ENCODE results near the gene PRR23B. TPM values are rescaled to one million over a fixed set of nuclear protein-coding genes. Genes with fewer than 3 reads are reported as not detected.
"Not testable (repeated sequence)": the region's sequence is repeated elsewhere in the genome, so short reads cannot be mapped to it uniquely, and the experiment has no call there.

Gene PRR23B
- total RNA-seq, 1 experiment from 2014 or later: not detected

DNA sequence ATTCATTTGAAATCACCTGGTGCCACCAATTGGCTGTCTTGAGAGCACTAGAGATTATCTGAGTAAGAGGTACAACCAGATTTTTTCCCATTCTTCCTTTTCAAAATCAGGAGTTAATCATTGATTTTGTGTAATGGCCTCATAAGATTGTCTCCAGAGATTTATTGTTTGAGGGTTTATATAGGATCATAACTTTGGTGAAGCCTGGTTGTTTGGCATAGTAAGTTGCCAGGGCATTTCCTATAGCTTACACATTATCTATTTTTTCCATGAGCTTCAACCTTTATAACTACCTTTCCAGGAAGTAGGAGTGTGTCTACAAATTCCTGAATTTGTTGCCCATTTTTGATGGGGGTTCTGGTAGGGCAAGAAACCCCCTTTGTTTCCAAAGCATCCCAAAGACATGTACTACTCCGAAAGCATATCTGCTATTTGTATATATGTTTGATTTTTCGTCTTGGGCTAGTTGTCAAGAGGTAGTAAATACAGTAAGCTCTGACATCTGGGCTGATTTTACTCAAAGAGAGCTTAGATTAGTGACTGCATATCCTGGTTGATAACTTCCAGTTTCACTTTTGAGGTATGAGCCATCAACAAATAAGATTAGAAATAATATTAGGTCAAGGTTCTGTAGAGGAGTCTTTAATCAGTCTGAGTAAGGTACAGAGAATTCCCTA, 11.7 kb upstream of the PRR23B start:
- Histone ChIP-seq H3K18ac (ENCODE audit: insufficient read length, low read depth, low read length) (no peak overlapping the region), H3K9ac (ENCODE audit: extremely low read depth, insufficient read length, low read length) (no peak overlapping the region), H3K4me1 (ENCODE audit: insufficient read depth, low read length) (no peaks in the 10 kb centered on the region), H3K4me2 (ENCODE audit: insufficient read depth, insufficient read length, low read length) (no peak overlapping the region), H3K23ac (ENCODE audit: insufficient read length, low read depth, low read length) (no peak overlapping the region), H2AFZ (ENCODE audit: low read length) (no peak overlapping the region), H4K5ac (ENCODE audit: insufficient read length, low read depth, low read length) (no peak overlapping the region), H3K27ac (ENCODE audit: insufficient read length, low read depth, low read length) (no peak overlapping the region), H4K20me1 (ENCODE audit: control insufficient read depth, insufficient read depth, insufficient read length) (no peaks in the 10 kb centered on the region), H3K79me2 (ENCODE audit: insufficient read depth, low read length) (no peaks in the 10 kb centered on the region), H3K9me3 (ENCODE audit: control insufficient read depth, low read depth, low read length) (no peaks in the 10 kb centered on the region), H3K27me3 (ENCODE audit: insufficient read depth, low read length) (no peaks in the 10 kb centered on the region), H2BK12ac (ENCODE audit: insufficient read length, low read depth, low read length) (no peak overlapping the region), H2BK20ac (ENCODE audit: low read depth, low read length, poor library complexity, severe bottlenecking) (no peak overlapping the region), H4K8ac (replicated peaks; ENCODE audit: insufficient read length, low read depth, low read length) (no peak overlapping the region), H3K56ac (ENCODE audit: insufficient read length, low read depth, low read length) (no peak overlapping the region), H2AK5ac (ENCODE audit: insufficient read length, low read length) (no peak overlapping the region), H3T11ph (ENCODE audit: low read length) (no peak overlapping the region), H4K91ac (ENCODE audit: insufficient read length, low read depth, low read length) (no peak overlapping the region), H3K23me2 (ENCODE audit: insufficient read length, low read depth, low read length, poor library complexity, severe bottlenecking) (no peaks in the 10 kb centered on the region), H3K79me1 (ENCODE audit: insufficient read depth, low read depth, low read length, poor library complexity, severe bottlenecking) (no peaks in the 10 kb centered on the region), H2BK15ac (ENCODE audit: low read depth, low read length) (no peak overlapping the region), H2BK5ac (ENCODE audit: insufficient read length, low read length) (no peak overlapping the region), H3K14ac (ENCODE audit: insufficient read depth, low read length) (no peak overlapping the region), H3K4ac (ENCODE audit: low read depth, low read length) (no peak overlapping the region), H2BK120ac (ENCODE audit: low read depth, low read length, poor library complexity, severe bottlenecking) (no peak overlapping the region)
- H3K9me3 Mint-ChIP-seq: peaks cover 7 to 15% of the 10 kb centered on the region in 2 experiments
- no peaks in the 10 kb centered on the region for H3K4me1 Mint-ChIP-seq
- no peak for DNase-seq
- TF ChIP-seq, protein P1, sequence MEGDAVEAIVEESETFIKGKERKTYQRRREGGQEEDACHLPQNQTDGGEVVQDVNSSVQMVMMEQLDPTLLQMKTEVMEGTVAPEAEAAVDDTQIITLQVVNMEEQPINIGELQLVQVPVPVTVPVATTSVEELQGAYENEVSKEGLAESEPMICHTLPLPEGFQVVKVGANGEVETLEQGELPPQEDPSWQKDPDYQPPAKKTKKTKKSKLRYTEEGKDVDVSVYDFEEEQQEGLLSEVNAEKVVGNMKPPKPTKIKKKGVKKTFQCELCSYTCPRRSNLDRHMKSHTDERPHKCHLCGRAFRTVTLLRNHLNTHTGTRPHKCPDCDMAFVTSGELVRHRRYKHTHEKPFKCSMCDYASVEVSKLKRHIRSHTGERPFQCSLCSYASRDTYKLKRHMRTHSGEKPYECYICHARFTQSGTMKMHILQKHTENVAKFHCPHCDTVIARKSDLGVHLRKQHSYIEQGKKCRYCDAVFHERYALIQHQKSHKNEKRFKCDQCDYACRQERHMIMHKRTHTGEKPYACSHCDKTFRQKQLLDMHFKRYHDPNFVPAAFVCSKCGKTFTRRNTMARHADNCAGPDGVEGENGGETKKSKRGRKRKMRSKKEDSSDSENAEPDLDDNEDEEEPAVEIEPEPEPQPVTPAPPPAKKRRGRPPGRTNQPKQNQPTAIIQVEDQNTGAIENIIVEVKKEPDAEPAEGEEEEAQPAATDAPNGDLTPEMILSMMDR (conservative IDR thresholded peaks at IDR 0.05): no peak
- peaks cover 25% of the 10 kb centered on the region for H3K27me3 Mint-ChIP-seq (ENCODE audit: low read depth)
- no CpG with 5 or more reads among the region's 2 CpGs for WGBS (ENCODE audit: extremely low coverage, insufficient read length, low lambda C conversion rate)
- no peak overlapping the region for H3K4me3 Mint-ChIP-seq
- no peak overlapping the region for H3K27ac Mint-ChIP-seq
- no peaks in the 10 kb centered on the region for H3K36me3 Mint-ChIP-seq (ENCODE audit: insufficient read depth in 1 of 3, low read depth in 3 of 3)

DNA sequence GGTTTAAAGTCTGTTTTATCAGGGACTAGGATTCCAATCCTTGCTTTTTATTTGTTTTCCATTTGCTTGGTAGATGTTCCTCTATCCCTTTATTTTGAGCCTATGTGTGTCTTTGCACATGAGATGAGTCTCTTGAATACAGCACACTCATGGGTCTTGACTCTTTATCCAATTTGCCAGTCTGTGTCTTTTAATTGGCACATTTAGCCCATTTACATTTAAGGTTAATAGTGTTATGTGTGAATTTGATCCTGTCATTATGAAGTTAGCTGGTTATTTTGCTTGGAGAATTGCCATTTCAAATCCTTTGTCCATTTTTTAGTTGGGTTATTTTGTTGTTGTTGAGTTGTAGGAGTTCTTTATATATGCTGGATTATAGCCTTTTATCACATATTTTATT, 9.8 kb upstream of the PRR23B start:
- not testable (repeated sequence) for H3K27ac ChIP-seq (ENCODE audit: insufficient read length, low read depth, low read length); H3K4me3 Mint-ChIP-seq; H4K8ac ChIP-seq (replicated peaks; ENCODE audit: insufficient read length, low read depth, low read length); H3K27me3 ChIP-seq (ENCODE audit: insufficient read depth, low read length); H3K27ac Mint-ChIP-seq; H3K79me1 ChIP-seq (ENCODE audit: insufficient read depth, low read depth, low read length, poor library complexity, severe bottlenecking); H4K91ac ChIP-seq (ENCODE audit: insufficient read length, low read depth, low read length); H3K23ac ChIP-seq (ENCODE audit: insufficient read length, low read depth, low read length); DNase-seq; H3K14ac ChIP-seq (ENCODE audit: insufficient read depth, low read length); H2AK5ac ChIP-seq (ENCODE audit: insufficient read length, low read length); H3K79me2 ChIP-seq (ENCODE audit: insufficient read depth, low read length); H2AFZ ChIP-seq (ENCODE audit: low read length); H2BK20ac ChIP-seq (ENCODE audit: low read depth, low read length, poor library complexity, severe bottlenecking); H3K56ac ChIP-seq (ENCODE audit: insufficient read length, low read depth, low read length); H3K4me1 ChIP-seq (ENCODE audit: insufficient read depth, low read length); H2BK120ac ChIP-seq (ENCODE audit: low read depth, low read length, poor library complexity, severe bottlenecking); H3K9ac ChIP-seq (ENCODE audit: extremely low read depth, insufficient read length, low read length); H3K23me2 ChIP-seq (ENCODE audit: insufficient read length, low read depth, low read length, poor library complexity, severe bottlenecking); H3K18ac ChIP-seq (ENCODE audit: insufficient read length, low read depth, low read length); H3K4me1 Mint-ChIP-seq; H3K9me3 ChIP-seq (ENCODE audit: control insufficient read depth, low read depth, low read length); H4K20me1 ChIP-seq (ENCODE audit: control insufficient read depth, insufficient read depth, insufficient read length); H3K4ac ChIP-seq (ENCODE audit: low read depth, low read length); H3K36me3 Mint-ChIP-seq (ENCODE audit: insufficient read depth in 1 of 3, low read depth in 3 of 3); H2BK12ac ChIP-seq (ENCODE audit: insufficient read length, low read depth, low read length); H2BK5ac ChIP-seq (ENCODE audit: insufficient read length, low read length); H2BK15ac ChIP-seq (ENCODE audit: low read depth, low read length); H3K4me2 ChIP-seq (ENCODE audit: insufficient read depth, insufficient read length, low read length); H4K5ac ChIP-seq (ENCODE audit: insufficient read length, low read depth, low read length); H3T11ph ChIP-seq (ENCODE audit: low read length)
- Mint-ChIP-seq H3K9me3 (peaks cover 7 to 15% of the 10 kb centered on the region in 2 experiments), H3K27me3 (ENCODE audit: low read depth) (peaks cover 25% of the 10 kb centered on the region)

Measured in H9 (cell line).